HG03064 (cell line): ENCODE measurements around the gene FBXW8.

ENCODE experiments used
- ATAC-seq: cut with Tn5 transposase; IDR thresholded peaks from one replicate; pipeline ENCODE4 v1.9.1; 2021; ENCODE audit warnings: low read depth; ENCODE audit not compliant: unreplicated experiment

The FBXW8 gene

DNA sequence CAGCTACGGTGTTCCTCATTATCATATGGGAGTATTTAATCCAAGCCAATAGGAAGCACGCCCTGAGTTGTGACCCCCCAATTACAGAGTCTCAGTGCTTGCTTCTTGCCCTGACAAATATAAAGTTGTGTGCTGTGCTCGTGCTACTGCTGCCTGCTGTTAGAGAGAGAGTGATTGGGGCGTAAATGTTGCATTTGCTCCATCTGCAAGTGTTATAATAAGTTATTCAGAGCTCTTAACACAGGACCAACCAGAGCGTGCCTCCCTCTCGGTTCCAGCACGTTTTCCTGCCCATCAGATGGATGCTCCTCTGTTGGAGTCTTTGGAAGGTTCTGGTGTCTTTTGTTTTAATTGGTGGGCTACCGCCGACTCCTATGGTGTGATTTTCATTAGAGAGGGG lies 107.1 kb downstream of the FBXW8 start:
- no peak for ATAC-seq

DNA sequence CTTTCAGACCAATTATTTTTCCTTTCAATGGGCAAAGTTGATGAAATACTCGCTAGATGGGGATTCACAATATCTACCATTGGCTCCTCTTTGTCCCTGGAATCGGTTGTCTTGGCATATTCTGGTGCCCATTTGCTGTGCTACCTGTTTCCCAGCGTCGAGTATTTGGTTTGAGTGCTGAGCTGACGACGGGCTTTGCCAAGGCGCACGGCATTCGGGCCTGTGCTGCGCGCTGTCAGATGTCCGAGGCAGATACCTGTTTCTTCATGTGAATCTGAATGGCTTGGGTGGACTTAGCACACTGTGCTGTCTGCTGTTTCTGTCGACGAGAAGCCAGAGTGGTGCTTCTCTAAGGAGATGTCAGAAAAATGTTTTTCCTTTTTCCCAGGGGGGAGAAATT lies 107.5 kb downstream of the FBXW8 start:
- no peak for ATAC-seq

DNA sequence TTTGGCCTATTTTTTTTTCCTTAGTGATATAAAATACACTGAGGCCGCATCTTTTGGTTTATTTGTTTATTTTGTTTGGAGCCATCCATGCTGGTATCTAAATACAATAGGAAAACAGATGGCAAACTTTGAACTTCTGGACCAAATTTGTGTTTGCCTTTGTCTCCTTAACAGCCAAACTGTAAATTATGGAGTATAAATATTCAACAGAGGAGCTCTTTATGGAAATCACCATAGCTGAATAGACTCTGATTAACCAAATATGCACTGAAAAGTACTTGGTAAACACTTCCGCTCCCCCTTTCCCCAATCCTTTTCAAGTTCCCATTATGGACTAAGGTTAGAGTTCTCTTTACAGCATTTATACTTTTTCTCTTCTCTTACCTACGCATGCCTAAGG lies 107.9 kb downstream of the FBXW8 start:
- ATAC-seq: no peak

DNA sequence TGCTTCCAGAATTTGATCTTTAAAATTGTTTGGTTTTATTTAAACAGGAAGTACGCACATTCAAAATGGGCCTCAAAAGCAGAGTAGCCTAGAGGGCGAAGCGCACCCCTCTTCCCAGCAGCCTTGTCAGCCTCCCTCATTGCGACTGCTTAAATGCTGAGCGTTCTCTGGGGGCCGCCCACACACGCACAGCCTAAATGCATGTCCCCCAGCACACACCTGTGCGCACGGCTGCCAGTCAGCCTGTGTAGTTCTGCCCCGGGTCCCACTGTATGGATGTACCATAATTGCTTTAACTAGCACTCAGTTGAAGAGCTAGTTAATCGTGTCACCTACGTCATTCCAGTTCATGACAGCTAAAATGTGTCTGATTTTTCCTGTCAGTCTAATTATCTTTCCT lies 109.1 kb downstream of the FBXW8 start:
- no peak for ATAC-seq

DNA sequence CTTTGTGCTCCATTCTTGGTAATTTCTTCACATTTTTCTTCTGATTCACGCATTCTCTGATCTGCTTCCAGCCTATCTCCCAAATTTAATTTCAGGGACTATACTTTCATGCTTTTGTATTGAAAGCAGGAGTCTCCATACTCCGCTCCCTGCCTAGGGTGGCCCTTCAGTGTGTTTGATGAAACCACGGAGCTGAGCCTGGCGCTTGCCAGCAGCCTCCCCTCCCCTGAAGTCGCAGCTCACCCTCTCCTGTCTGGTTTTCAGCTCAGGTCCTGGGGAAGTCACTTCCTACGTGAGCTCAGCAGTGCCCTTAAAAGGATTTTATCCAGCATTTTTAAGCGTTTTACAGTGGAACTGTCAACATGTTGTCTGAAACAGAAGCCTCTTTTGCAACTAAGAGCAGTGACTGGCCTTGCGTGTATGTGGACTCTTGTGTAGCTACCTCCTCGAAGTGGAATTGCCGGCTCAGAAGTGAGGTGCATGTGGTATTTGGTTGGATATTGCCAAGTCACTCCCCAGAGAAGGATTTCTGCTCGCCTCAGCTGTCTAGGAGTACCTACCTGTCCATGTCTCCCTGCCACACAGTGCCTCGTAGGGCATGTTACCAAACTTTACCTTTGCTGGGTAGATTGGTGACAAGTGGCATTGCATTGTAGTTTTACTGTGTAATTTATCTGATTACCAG lies 109.9 kb downstream of the FBXW8 start:
- ATAC-seq: no peak

DNA sequence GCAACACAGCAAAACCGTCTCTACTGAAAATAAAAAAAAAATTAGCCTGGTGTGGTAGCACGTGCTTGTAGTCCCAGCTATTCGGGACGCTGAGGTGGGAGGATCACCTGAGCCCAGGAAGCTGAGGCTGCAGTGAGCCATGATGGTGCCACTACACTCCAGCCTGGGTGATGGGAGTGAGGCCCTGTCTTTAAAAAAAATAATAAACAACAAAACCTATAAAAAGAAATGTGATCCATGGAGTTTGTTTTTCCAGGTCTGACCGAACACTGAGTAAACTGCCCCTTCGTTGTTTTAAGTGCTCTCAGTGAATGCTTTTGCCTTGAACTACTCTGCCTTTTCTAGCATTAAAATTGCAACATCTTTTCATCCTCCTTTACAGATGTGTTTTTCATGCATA lies 111.7 kb downstream of the FBXW8 start:
- no peak for ATAC-seq

DNA sequence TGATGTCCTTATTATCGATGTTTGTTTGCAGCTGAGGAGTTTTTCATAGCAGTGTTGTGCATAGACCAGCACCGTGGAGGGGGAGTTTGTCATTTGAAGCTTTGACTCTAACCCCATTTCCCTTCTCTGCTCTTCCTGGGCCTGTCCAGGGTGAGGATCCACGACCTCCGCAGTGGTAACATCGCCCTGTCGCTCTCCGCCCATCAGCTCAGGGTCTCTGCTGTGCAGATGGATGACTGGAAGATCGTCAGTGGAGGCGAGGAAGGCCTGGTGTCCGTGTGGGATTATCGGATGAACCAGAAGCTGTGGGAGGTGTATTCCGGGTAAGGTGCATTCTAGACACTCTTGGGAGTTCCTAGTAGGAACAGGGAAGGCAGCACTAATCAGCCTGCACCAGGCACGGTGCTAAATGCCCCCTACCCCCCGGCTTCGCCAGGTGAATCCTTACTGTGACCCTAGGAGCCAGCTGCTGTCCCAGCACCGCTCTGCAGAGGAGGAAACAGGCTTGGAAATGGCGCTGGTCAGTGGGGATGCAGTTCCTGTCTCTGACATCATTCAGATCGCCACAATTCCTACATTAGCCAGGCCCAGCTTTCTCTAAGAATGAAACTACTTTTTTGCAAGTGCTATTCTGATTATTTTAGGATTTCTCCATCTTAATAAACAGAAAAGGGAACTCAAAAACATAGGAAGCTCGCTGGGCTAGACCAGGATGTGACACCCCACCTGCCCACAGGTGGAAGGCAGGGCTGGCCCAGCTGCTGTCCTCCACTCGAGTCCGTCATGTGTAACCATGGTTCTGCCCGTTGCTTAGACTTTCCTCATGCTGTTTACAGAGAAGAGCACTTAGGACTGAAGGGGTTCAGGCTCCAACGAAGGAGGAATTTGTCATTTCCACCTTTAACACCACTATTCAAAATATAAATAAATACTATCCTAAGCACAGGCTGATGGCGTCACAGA lies 113.5 kb downstream of the FBXW8 start:
- no peak for ATAC-seq

DNA sequence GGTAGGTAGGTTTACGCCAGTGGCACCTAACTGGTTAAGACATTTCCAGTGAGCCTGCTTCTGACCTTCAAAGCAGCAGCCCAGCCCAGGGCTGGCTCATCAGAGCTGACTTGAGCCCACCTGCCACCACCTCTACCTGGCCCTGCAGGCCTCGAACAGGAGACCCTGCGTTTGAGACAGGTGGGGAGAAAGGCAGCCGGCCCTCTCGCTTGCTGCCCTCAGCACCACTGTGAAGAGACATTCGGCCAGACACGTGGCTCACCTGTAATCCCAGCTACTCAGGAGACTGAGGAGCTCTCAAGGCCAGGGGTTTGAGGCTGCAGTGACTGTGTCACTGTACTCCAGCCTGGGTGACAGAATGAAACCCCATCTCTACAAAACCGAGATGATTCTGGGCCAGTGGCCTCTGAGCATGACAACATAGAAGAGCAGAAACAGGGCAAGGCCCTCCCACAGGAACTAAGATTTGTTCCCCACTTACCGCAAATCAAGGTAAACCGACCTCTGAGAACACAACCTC lies 114.3 kb downstream of the FBXW8 start:
- no peak for ATAC-seq

DNA sequence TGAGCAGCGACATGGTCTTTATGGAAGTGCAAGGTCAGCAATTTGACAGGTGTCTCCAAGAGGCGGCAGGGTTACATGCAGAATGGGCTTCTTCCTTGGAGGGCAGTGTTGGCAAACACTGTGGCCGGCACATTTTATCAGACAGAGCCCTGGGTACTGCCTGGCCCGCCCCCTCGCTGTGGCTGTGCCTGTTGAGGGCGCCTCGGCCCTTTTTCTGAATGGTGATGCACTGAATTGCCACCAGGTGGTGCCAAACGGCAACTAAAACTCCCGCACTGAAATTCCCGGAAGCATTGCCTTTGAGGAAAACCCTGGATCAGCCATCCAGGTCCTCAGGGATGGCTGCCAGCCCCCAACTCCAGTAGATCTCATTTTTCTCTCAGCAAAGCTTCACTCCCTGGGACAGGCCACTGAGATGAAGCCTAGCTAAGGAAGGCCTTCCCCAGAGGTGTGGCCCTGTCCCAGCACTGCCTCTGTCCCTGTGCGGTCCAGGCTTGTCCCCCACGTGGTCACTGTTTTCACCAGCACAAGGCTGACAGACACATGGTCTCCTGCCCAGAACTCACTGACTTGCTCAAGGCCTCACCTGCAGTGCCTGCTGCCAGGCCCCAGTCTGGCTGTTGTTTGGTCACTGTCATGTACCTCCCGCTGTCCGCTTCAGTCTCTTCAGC lies 114.9 kb downstream of the FBXW8 start:
- no peak for ATAC-seq

DNA sequence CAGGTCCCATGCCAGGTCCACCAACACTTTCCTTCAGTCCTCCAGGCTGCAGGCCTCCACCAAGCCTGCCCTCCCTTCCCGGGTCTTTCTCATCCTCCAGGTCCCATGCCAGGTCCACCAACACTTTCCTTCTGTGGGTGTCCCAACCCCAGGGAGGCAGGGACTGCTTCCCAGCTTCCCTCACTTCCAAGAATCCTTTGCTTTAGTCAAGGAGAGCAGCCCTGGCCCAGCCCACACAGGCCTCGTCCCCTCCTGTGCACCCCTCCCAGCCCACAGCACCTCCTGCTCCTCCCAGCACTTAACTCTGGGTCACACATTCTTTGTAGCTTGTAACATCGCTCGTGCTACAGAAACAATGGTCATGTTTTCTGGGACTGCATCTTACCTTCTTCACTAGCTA lies 115.6 kb downstream of the FBXW8 start:
- ATAC-seq: no peak

DNA sequence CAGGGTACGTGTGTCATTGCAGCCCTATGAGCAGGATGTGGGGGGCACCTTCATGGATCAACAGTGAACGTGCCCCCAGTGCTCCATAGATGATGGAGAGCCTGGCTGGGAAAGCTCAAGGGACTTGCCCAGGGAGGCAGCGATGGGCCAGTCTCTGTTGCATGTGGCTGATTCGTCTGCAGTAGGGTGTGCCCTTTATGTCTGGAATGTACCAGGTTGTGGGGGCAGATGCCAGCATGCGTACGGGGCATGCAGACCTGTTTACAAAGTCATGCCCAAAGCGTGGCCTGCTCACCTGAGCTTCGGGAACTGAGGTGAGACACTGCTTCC lies 116.1 kb downstream of the FBXW8 start:
- ATAC-seq: no peak

DNA sequence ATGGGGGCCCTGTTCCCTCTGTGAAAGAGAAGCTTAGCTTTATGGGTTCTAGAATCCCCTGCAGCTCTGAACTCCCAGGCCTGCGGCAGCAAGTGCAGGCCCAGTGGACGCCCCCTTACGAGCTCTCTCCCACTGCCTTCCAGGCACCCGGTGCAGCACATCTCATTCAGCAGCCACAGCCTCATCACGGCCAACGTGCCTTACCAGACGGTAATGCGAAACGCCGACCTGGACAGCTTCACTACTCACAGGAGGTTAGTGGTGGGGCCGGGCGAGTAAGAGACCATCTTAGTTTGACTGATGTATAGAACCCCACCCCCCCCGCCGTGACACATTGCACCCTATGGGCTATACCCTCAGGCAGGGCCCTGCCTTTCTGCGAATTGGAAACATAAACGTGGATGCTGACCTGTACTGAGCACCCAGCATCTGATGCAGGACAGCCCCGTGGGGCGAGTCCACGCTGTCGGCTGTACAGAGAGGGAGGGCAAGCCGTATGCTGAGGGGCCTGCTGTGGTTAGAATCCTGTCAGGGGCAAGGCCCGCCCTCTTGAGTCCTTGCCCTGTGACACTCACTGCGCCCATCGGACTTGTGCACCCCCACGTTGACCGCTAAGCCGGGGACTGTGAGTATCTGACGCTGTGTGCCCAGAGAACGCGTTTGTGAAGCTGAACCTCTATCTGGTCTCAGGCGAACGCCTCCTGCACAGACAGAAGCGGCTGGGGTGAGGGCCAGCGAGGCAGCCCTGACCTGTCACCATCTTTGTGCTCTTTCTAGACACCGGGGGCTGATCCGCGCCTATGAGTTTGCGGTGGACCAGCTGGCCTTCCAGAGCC lies 116.7 kb downstream of the FBXW8 start:
- no peak for ATAC-seq

DNA sequence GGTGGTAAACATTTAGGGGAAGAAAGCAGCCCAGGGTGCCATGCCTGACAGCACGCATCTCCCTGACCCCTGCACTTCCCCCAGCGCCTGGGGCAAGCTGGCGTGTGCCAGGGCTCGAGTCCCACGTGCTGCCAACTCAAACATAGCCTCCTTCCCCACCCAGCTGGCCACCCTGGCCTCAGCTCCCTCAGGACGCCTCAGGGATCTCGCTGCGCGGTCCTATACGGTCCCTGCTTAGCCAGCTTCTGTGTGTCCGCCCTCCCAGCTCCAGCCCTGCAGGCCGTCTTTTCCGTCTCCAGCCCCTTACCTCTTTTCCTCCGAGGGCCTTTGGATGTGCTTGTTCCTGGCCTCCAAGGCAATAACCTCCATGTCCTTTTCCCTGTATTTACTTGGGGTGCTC lies 117.5 kb downstream of the FBXW8 start:
- ATAC-seq: no peak

DNA sequence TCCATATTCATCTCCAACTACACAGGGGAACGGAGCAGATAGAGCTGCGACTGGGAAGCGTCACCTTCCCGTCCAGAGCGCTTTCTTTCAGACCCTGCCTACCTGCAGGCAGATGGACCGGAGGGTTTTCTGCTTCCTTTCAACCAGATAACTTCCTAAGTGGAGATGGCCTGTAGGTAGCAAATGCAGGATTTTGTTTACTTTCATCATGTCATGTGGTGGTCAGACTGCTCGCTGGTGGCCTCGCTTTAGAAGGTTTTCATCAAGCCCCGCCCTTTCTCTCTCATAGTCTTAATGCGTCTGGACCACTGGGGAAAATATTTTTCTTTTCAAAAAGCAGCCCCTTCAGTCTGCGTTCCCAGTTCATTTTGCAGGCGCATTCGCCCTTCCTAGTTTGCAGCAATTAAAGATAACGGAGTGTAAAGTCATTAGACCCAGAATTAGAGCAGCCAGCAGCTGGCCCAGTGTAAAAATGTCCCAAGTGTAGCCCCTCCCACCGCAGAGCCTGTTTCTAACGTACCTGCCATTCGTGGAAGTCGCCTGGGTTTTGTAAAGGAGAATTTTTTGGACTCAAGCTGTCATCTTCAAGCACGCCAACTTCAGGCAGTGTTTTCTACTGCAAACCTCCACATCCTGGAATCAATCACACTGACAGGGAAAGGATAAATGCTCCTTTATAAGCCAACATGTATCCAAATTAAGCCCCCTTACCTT lies 119.6 kb downstream of the FBXW8 start:
- no peak for ATAC-seq

DNA sequence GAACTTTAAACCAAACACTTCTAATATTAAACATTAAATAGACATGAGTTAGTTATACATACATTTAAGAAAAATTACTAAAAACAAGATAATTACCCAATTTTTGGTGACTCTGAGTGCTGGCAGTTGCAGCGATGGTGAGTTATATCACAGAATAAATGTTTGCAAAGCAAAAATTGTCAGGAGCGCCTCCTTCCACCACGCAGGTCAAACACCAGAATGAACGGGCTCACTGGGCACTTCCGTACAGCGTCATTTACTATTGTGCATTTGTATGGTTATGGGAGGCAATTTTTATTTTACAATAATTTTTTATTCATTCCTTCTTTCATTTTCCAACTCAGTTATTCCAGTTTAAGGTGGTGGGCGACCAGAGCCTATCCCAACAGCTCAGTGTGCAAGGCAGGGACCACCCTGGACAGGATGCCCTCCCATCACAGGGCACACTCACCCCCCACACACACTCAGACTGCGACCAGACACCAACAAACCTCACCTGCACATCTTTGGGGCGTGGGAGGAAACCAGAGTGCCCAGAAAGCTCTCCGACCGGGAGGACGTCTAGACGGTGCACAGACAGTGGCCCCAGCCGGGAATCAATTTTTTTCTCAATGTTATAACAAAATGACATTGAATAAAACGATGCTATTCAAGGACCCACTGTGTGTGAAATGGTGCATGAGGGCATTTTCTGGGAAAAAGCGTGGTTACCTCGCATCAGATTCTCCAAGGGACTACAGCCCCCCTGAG lies 121.3 kb downstream of the FBXW8 start:
- ATAC-seq: no peak

DNA sequence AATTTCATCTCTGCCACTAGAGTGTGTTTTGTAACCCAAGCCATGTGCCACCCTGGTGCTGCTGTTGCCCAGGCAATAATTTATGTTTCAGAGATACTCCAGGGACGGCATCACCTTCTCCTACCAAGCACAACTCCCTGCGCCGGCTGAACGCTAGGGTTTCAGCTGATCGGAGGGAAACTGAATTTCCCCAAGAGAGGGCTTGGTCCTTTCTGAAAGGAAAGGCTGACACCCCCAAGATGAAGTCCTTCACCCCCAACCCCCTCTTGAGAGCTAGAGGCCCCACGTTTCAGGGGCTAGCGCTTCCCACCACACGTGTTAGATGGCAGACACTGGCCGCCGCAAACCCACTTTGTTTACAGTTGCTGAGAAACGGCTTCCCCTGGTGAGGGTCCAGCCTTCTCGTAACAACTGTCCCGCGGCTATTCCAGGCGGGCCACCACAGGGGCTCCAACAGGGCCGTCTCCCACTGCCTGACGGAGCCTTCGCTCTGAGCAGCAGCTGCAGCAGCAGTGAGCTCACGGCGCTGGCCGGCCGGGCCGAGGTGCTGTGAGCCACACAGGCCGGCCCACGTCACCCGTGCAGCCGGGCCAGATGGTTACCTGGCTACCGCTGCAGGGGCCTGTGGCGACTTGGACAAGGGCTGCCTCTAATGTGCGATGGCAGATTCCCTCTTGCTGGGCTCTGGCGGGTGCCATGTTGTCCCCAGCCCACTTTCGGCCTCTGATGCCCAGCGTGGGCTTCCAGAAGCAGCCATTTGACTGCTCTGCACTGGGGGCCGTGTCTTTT lies 122.0 kb downstream of the FBXW8 start:
- ATAC-seq: no peak

DNA sequence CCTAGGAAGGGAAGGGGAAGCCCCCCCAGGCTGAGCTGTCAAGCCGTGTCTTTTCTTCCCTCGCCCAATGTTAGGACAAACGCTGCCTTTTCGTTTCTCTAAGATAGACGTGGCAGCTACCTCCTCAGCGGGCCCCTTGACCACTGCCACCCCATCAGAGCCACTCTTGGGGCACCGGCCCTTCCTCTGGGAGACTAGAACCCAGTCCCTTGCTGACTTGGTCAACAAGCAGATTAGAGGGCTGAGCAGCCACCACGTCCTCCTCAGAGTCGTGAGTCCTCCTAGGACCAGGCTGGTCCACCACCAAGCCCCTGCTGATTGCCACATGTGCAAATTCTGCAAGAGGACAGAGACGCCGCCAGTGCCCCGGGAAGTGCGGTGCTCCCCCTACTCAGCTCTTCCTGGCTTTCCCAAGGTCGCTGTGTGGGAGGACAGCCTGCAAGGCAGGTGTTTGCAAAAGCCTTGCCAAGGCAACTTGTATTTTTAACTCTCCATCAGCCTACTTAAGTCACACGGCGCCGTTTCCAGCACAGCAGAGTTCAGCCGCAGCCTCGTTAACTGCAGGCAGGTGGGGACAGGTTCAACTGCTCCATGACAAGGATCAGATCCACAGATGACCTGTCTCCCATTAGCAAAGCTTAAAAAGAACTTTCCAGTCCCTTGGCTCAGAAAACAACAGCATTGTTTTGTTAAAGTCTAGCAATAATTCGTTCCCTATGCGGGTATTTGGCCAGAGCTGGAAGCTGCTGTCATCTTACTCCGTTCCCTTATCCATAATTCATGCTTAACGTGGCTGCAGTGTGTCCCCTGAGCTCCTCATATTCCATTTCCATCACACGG lies 122.9 kb downstream of the FBXW8 start:
- no peak for ATAC-seq
